Measurements from ENCODE around the gene DEFB114.

- TF ChIP-seq POLR2AphosphoS5 (IDR thresholded peaks at IDR 0.05; ENCODE audit: borderline replicate concordance, low read depth, low read length) = no peak
- TF ChIP-seq EZH2 (IDR thresholded peaks at IDR 0.05) = no peak
Observed at GRCh38 chr6:49982046-49982445, 18.1 kb upstream of the DEFB114 start.
